ENCODE data around the gene RALGPS1. TPM values are rescaled to one million over a fixed set of nuclear protein-coding genes. Genes with fewer than 3 reads are reported as not detected.

Gene RALGPS1
- total RNA-seq, 1 donor from 2014 or later = 21.7 TPM

DNA sequence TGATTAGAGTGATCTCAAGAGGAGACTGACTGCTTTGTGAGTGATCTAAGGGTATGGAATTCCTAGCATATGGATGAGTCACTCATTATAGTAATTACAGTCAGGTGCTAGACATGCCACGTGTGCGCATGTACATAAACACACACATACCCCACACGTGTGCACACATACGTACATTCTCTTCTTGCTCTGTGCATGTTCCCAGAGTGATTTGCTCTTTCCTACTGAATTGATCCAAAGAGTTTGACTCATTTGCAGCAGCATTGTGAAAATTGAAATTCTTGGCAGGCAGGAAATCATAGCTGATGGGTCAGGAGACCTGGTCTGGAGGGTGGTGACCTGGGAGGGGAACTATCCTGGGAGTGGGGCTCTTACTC lies 144.1 kb downstream of the RALGPS1 start:
- ChIA-PET CTCF (no interaction called here), POLR2A (no interaction called here)
- Mint-ChIP-seq H3K9me3 (no peaks in the 10 kb centered on the region), H3K4me3 (no peak overlapping the region), H3K36me3 (ENCODE audit: low read depth) (peaks cover 33% of the 10 kb centered on the region), H3K27ac (no peak overlapping the region), H3K4me1 (peaks cover 25% of the 10 kb centered on the region), H3K27me3 (no peaks in the 10 kb centered on the region)
- intact Hi-C loops (cut with micrococcal nuclease) = no loop called here
- DNase-seq (no peak), ATAC-seq (ENCODE audit: low read depth) (no peak)
- TF ChIP-seq, protein P1, sequence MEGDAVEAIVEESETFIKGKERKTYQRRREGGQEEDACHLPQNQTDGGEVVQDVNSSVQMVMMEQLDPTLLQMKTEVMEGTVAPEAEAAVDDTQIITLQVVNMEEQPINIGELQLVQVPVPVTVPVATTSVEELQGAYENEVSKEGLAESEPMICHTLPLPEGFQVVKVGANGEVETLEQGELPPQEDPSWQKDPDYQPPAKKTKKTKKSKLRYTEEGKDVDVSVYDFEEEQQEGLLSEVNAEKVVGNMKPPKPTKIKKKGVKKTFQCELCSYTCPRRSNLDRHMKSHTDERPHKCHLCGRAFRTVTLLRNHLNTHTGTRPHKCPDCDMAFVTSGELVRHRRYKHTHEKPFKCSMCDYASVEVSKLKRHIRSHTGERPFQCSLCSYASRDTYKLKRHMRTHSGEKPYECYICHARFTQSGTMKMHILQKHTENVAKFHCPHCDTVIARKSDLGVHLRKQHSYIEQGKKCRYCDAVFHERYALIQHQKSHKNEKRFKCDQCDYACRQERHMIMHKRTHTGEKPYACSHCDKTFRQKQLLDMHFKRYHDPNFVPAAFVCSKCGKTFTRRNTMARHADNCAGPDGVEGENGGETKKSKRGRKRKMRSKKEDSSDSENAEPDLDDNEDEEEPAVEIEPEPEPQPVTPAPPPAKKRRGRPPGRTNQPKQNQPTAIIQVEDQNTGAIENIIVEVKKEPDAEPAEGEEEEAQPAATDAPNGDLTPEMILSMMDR (IDR thresholded peaks at IDR 0.05) = no peak

DNA sequence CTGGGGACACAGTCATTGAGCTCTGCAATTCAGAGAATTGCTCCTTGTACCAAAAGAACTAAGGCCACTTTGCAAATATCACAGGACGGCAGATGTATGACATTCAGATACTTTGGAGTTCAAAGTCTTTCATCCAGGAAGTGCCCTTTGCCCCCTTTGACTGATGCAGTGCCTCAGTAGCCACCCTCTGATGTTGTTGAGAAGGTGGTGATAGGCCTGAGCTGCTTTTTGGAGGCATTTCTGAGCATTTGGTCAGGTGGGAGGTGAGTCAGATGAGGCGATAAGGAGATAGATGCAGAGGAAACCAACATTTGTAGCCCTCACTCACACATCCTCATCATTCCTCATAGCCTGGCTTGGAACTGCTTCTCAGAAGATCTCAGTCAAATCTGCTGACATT lies 144.4 kb downstream of the RALGPS1 start:
- ATAC-seq (ENCODE audit: low read depth) = no peak
- Mint-ChIP-seq H3K4me1 (peaks cover 25% of the 10 kb centered on the region), H3K27me3 (no peaks in the 10 kb centered on the region), H3K27ac (no peak overlapping the region), H3K36me3 (ENCODE audit: low read depth) (peaks cover 29% of the 10 kb centered on the region), H3K4me3 (no peak overlapping the region), H3K9me3 (no peaks in the 10 kb centered on the region)
- ChIA-PET POLR2A (no interaction called here), CTCF (no interaction called here)
- no peak for DNase-seq
- TF ChIP-seq, protein P1 (IDR thresholded peaks at IDR 0.05) = no peak
- intact Hi-C loops (cut with micrococcal nuclease) = no loop called here

DNA sequence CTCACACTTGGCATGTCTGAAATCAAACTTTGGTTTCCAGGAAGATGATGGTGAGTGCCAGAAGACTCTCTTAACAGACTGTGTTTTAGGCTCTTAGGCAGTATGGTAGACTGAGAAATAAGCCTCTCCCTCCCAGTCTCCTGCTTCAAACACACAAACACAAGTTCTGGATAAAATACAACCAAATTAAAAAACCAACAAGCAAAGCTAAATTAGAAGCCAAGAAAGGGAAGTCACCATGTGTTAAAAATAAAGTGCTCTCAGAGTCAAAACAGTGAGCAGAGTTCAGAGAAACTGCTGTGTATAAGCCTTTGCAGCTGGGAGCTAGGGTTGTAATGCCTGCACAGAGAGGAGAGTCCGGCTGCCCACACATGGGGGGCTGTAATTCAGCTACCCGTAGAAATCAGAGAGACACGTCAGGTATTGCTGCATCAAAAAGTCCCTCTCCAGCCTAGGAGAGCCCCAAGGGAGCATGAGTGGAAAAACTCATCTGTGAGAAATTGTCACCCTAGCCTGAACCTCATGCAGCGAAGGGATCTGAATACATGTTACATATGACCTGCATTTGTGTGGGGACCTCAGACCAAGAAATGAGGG lies 145.3 kb downstream of the RALGPS1 start:
- peak; percentile 95 for ATAC-seq (ENCODE audit: low read depth)
- Mint-ChIP-seq H3K9me3 (no peaks in the 10 kb centered on the region), H3K4me1 (peaks cover 25% of the 10 kb centered on the region), H3K27me3 (no peaks in the 10 kb centered on the region), H3K4me3 (no peak overlapping the region), H3K27ac (no peak overlapping the region), H3K36me3 (ENCODE audit: low read depth) (peaks cover 25% of the 10 kb centered on the region)
- TF ChIP-seq, protein P1 (IDR thresholded peaks at IDR 0.05) = no peak
- no peak for DNase-seq
- ChIA-PET CTCF (interaction anchor here (0.9 kb wide), 1 partner anchor 19 kb away, joined by 3 read pairs; no protein-coding TSS in a partner anchor), POLR2A (no interaction called here)
- intact Hi-C loops (cut with micrococcal nuclease) = loop anchor here (5.0 kb wide), 1 partner anchor 73 kb away; no protein-coding TSS in a partner anchor

DNA sequence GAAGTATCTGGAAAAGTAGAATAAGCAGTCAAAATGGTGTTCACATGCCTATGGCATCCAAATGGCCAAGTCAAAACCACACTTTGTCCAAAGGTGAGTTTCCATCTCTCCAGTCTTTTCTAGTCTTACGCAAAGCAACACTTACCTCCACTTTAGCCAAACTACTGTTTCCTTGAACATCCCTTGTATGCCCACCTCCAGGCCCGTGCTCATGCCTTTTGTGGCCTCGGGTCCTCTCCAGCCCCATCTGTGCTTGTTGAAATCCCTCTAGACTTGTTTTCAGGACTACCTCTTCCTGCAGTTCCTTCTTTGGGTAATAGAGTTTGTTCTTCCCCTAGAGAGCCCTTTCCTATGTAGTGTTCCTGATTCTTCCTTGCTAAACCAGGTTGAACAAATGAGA lies 146.8 kb downstream of the RALGPS1 start:
- POLR2A ChIA-PET = interaction anchor here (0.9 kb wide), 1 partner anchor 20 kb away, joined by 3 read pairs; no protein-coding TSS in a partner anchor

DNA sequence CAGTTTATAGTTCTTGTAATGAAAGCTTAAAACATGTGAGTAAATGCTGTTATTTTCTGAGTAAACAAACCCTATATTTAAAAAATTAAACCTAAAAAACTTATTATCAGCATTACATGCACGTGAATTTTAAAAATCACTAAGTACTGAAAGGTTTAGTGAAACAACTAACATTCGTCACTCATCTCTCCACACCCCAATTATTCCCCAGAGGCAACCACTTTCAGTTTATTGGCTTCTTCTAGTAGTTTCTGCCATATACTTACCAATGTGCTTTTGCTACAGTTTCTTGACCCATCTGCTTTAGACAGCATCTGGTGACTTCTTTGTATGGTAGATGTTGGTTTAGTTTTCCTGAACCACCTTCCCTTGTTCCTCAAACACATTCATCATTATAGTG lies 149.8 kb downstream of the RALGPS1 start:
- Mint-ChIP-seq H3K4me1 (peaks cover 15% of the 10 kb centered on the region), H3K27ac (no peak overlapping the region), H3K27me3 (no peaks in the 10 kb centered on the region), H3K9me3 (no peaks in the 10 kb centered on the region), H3K4me3 (no peak overlapping the region), H3K36me3 (ENCODE audit: low read depth) (peaks cover 38% of the 10 kb centered on the region)
- ATAC-seq (ENCODE audit: low read depth) (no peak), DNase-seq (no peak)
- ChIA-PET CTCF (no interaction called here), POLR2A (no interaction called here)
- intact Hi-C loops (cut with micrococcal nuclease) = loop anchor here (5.0 kb wide), 1 partner anchor 77 kb away; no protein-coding TSS in a partner anchor
- TF ChIP-seq, protein P1 (IDR thresholded peaks at IDR 0.05) = no peak

More for the DNA sequence above, 146.8 kb downstream of the RALGPS1 start:
- H3K36me3 Mint-ChIP-seq (ENCODE audit: low read depth) = peaks cover 33% of the 10 kb centered on the region
- DNase-seq (no peak), ATAC-seq (ENCODE audit: low read depth) (no peak)
- H3K9me3 Mint-ChIP-seq = no peaks in the 10 kb centered on the region
- CTCF ChIA-PET = no interaction called here
- no peak overlapping the region for H3K4me3 Mint-ChIP-seq
- no peak overlapping the region for H3K27ac Mint-ChIP-seq
- no peaks in the 10 kb centered on the region for H3K27me3 Mint-ChIP-seq
- intact Hi-C loops (cut with micrococcal nuclease) = loop anchor here (5.0 kb wide), 1 partner anchor 74 kb away; no protein-coding TSS in a partner anchor
- TF ChIP-seq, protein P1 (IDR thresholded peaks at IDR 0.05) = no peak
- peaks cover 25% of the 10 kb centered on the region for H3K4me1 Mint-ChIP-seq
